ENCODE results near the gene COPS7B.

Gene COPS7B

DNA sequence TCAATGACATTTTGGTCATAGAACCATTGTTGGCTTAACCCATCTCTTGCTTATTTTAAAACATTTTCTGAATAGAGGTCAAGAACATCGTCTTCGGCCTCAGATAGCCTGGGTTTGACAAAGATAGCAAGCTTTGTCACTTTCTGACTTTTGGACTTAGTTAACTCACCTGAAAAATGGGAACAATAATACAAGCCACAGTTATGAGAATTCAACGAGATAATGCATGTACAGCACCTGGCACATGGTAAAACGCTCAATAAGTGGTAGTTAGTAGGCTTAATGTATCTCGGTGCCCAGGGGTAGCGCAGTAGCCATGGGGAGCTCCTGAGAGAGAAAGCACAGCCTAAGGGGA is 446 bp upstream of the COPS7B start:
- no peak for DNase-seq (ENCODE audit: low read depth)

GRCh38 chr2:231786917-231787292 is 660 bp downstream of the COPS7B start:
- DNase-seq (ENCODE audit: low read depth): no peak

DNA sequence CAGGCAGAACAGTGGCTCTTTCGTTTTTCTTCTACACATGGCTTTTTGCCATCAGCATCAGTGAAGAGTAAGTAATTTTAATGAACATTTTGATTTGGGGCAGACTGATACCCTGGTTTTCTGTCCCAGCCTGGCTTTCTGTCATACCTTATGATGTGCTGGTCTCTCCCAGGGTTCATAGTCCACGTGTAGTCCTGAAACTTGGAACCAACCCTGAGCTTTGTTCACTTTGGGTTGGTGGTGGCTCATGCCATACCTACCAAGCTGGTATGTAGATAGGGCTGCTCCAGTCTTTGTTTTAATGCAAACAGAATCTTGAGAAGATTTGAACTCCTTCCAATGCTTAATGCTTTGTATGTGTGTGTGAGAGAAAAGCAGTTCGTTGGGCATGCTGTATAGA is 4.9 kb downstream of the COPS7B start:
- no peak for DNase-seq (ENCODE audit: low read depth)

DNA sequence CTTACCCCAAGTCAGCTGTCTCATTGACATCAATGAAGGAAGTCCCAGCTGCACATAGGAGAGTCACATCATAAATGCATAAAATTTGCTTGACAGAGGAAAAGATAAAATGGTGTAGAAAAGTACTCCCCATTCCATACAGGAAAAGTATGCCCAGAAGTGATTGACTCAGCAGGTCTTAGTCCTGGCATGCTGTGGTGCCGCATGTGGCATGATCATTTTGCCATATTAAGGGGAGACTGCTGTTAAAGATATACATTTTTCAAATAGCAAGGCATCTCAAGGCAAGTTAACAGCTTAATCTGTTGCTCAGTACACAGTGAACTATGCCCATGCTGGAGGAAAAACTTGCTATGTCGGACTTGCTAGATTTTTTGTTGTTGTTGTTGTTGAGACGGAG is 8.1 kb downstream of the COPS7B start:
- DNase-seq (ENCODE audit: low read depth): no peak

- no peak for DNase-seq (ENCODE audit: low read depth)
Measured at GRCh38 chr2:231795525-231796327, 9.5 kb downstream of the COPS7B start.

DNA sequence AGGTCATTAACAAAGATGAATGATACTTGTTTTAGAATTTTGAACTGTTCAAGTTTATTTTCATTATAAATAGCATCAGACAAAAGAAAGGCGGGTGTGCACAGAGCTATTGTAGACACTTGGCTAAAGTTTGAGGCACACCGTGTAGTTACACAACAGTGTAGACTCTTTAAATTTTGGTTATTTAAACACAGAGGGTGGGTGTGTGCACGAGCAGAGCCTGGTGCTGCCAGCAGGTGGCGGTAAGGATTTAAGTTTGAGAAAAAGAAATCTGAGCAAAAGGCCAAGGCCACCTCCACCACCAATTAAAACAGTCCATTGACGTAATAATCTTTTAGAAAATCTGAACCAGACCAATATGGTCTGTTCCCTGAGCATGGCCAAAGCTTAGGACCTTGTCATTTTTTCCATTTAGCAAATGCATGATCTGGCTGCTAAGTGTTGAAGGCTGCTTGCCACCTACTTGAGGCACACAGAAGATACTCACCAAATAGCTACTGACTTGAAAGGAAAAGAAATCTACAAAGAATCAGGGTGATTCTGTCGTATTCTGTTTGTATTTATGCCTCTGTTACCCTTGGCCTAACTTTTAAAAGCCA is 14.3 kb downstream of the COPS7B start:
- DNase-seq (ENCODE audit: low read depth): no peak

GRCh38 chr2:231803501-231804138 is 17.4 kb downstream of the COPS7B start:
- DNase-seq (ENCODE audit: low read depth): no peak

GRCh38 chr2:231807020-231807419 is 20.8 kb downstream of the COPS7B start:
- DNase-seq (ENCODE audit: low read depth): no peak

DNA sequence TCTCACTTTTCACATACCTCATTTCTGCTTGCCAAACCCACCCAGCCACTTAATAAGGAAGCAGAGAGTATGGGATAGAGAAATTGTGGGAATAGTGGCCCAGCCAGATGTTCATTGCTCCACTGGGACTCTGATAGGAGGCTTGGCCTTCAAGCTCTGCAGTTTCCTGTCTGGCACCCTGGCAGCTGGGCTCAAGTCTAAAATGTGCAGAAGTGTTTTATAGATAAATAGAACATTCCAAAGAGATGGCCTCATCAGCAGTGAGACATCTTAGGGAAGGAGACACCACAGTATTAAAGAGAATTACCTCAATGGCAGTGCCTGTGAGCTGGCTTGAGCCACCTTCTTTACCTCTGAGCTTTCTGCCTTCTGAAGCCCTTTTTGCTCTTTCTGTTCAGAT is 24.7 kb downstream of the COPS7B start:
- no peak for DNase-seq (ENCODE audit: low read depth)

DNA sequence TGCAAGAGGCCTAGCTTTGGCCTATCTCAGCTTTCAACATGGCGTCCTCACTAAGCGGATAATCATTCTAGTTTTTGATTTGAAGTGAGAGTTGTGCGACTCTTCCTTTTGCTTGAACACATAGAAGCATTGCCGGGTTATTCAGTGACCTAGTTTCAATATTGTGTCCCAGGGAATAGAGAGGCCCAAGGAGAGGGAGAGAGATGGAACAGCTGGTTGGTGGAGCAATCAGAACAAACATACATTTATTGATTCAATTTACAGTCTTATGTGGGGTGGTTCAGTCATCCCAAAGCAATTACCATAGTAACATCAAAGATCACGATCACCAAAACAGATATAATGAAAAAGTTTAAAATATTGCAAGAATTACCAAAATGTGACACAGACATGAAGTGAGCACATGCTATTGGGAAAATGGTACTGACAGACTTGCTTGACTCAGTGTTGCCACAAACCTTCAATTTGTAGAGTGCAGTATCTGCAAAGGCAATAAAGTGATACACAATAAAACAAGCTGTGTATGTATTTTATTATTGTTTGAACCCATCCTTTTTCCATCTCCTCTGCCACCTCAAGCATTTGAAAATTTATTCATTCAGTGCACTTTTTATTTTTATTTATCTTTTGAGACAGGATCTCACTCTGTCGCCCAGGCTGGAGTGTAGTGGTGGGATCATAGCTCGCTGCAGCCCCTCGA is 30.2 kb downstream of the COPS7B start:
- DNase-seq (ENCODE audit: low read depth): no peak

DNA sequence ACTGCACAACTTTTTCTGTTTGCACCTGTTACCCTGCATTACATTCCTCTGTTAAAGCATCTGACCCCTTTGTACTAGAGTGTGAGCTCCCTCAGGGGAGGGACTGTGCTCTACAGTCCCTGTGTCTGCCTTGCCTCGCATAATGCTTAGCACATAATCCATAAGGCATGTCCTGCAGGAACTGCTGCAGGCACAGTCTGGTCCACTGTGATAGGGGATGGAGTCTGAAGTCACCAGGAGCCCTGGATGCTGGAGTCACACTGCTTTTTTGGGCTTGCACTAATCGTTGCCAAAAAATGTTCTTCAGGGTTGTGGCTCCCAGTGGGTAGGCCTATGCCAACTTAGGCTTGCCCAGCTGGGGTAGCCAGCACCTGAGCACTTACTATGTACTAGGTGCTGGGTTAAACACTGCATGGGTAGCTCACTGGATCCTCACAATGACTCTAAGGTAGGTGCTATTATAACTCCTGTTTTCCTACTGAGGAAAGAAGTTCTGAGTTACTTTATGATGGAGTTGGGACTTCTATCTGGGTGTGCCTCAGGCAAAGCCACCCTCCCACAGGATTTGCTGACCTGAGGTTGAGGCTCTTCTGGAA is 33.3 kb downstream of the COPS7B start:
- DNase-seq (ENCODE audit: low read depth): no peak

DNA sequence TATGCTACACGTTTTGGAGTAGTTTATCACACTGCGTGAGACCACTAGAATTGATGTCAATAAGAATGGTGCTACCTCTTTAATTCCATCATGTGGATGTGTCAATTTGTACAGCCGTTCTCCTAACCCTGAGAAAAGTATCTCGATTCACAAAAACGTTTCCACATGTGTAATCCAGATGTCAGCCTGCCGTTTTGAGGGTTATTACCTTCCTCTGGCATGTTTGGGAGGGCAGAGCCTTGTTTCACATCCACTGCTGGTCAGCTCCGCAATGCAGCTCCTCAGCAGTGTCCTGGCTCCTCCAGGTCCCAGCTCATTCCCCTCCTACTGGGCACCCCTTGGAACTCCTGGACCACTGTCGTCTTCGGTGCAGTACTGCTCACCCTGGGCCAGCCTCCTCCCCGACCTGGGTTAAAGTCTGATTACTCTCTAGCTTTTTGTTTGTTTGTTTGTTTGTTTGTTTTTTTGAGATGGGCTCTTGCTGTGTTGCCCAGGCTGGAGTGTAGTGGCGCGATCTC is 34.6 kb downstream of the COPS7B start:
- no peak for DNase-seq (ENCODE audit: low read depth)

DNA sequence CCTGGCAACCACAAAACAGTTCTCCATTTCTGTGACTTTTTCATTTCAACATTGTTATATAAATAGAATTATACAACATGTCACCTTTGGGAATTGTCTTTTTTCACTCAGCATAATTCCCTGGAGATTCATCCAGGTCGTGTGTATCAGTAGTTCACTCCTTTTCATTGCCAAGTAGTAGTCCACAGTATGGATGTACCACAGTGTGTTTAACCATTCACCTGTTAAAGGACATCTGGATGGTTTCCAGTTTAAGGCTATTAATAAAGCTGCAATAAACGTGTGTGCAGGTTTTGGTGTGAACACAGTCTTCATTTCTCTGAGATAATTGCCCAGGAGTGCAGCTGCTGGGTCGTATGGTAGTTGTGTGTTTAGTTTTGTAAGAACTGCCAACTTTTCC is 35.7 kb downstream of the COPS7B start:
- no peak for DNase-seq (ENCODE audit: low read depth)

GRCh38 chr2:231853105-231853504 is 66.9 kb downstream of the COPS7B start:
- DNase-seq (ENCODE audit: low read depth): no peak

GRCh38 chr2:231854616-231855125 is 68.4 kb downstream of the COPS7B start:
- no peak for DNase-seq (ENCODE audit: low read depth)

DNA sequence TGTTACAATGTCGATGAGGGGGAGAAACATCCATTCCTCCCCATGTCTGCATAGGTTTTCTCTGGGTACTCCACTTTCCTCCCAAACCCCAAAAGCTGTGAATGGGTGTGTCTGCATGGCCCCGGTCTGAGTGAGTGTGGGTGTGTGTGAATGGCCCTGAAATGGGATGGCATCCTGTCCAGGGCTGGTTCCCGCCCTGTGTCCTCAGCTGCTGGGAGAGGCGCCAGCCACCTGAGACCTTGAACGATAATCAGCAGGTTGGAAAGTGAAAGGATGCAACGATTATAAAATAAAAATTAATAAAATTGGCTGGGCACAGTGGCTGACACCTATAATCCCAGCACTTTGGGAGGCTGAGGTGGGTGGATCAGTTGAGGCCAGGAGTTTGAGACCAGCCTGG is 70.7 kb downstream of the COPS7B start:
- no peak for DNase-seq (ENCODE audit: low read depth)

Measured in stimulated activated CD8-positive, alpha-beta memory T cell treated with anti-CD3 and anti-CD28 coated beads, Interleukin-15, amount 100 ng/mL, for 24 hours (primary cell).